Measurements from ENCODE around the gene ATG16L1.

DNA sequence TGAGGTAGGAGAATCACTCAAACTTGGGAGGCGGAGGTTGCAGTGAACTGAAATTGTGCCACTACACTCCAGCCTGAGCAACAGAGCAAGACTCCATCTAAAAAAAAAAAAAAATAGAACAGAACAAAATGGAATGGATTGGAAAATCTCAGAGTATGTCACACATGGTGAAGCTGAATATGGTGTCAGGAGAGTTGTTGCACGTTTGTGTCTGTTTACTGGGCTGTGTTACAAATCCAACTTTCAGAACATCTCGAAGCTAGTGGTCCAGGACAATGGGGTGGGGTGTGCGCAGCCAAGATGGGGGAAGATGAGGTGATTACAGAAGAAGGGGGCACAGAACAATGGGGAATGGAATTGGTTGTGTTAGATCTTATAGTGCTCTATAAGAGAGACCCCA lies 73.8 kb downstream of the ATG16L1 start:
- TF ChIP-seq, protein P1, sequence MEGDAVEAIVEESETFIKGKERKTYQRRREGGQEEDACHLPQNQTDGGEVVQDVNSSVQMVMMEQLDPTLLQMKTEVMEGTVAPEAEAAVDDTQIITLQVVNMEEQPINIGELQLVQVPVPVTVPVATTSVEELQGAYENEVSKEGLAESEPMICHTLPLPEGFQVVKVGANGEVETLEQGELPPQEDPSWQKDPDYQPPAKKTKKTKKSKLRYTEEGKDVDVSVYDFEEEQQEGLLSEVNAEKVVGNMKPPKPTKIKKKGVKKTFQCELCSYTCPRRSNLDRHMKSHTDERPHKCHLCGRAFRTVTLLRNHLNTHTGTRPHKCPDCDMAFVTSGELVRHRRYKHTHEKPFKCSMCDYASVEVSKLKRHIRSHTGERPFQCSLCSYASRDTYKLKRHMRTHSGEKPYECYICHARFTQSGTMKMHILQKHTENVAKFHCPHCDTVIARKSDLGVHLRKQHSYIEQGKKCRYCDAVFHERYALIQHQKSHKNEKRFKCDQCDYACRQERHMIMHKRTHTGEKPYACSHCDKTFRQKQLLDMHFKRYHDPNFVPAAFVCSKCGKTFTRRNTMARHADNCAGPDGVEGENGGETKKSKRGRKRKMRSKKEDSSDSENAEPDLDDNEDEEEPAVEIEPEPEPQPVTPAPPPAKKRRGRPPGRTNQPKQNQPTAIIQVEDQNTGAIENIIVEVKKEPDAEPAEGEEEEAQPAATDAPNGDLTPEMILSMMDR (IDR thresholded peaks at IDR 0.05), result no peak
- TF ChIP-seq POLR2A (IDR thresholded peaks at IDR 0.05) (no peak), EP300 (IDR thresholded peaks at IDR 0.05) (no peak)
